ENCODE results near the gene BANF1. TPM values are rescaled to one million over a fixed set of nuclear protein-coding genes. Genes with fewer than 3 reads are reported as not detected.
A peak's percentile ranks its signal among the peaks of the same experiment; 100 is the strongest.

The BANF1 gene
- total RNA-seq, 1 donor from 2014 or later = 54.5 TPM

DNA sequence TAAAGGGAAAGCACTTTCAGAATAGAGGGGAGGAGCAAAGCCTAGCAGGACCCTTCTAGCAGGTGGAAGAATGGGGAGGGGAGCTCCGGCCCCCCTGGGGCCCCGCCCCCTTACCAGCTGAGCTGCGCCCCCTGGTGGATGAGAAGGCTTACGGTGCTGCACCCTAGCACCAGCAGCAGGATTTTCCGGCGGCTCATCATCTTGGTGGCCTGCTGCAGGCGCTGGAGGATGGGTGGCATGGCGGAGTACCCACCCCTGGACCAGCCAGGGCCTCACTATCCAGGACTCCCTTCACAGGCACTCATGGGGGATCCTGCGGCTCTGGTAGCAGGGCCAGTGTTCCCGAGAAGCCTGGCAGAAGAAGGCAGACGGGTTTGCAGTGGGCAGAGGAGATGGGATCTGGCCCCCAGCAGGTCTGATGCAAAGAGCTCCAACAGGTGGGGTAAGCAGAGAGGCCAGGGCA is 42.9 kb downstream of the BANF1 start:
- Histone ChIP-seq H3K36me3 (no peaks in the 10 kb centered on the region), H3K9me3 (no peaks in the 10 kb centered on the region), H3K27ac (no peak overlapping the region), H3K4me1 (peaks cover 4% of the 10 kb centered on the region), H3K27me3 (no peaks in the 10 kb centered on the region), H3K4me3 (no peak overlapping the region)
- intact Hi-C loops (cut with DNase I) = no loop called here
- TF ChIP-seq POLR2A (IDR thresholded peaks at IDR 0.05) = no peak
- TF ChIP-seq, protein P1, sequence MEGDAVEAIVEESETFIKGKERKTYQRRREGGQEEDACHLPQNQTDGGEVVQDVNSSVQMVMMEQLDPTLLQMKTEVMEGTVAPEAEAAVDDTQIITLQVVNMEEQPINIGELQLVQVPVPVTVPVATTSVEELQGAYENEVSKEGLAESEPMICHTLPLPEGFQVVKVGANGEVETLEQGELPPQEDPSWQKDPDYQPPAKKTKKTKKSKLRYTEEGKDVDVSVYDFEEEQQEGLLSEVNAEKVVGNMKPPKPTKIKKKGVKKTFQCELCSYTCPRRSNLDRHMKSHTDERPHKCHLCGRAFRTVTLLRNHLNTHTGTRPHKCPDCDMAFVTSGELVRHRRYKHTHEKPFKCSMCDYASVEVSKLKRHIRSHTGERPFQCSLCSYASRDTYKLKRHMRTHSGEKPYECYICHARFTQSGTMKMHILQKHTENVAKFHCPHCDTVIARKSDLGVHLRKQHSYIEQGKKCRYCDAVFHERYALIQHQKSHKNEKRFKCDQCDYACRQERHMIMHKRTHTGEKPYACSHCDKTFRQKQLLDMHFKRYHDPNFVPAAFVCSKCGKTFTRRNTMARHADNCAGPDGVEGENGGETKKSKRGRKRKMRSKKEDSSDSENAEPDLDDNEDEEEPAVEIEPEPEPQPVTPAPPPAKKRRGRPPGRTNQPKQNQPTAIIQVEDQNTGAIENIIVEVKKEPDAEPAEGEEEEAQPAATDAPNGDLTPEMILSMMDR (IDR thresholded peaks at IDR 0.05) = peak; percentile 51 to 76 (median 60)
- no peak for TF ChIP-seq POLR2AphosphoS5 (IDR thresholded peaks at IDR 0.05; ENCODE audit: insufficient read depth in 1 of 2, low read depth in 1 of 2)
- no peak for DNase-seq (ENCODE audit: extremely low spot score in 2 of 2)

DNA sequence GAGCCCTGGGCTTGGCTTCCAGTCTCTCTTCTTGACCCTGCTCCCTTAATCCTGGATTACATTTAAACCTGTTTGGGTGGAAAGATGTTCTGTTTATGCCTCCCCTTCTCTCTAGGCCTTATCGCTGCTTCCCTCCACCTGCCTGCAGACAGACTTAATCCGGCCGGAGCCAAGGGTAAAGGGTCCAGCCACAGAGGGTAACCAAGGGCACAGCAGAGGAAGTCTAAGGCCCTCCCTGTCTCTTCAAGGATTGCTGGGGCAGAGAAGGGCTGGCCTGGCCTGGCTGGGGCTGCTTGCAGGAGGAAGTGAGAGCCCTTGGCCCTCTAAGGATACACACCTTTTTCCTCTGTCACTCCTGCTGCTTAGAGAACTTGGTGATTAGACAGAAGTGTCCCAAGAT is 44.6 kb downstream of the BANF1 start:
- Histone ChIP-seq H3K9me3 (no peaks in the 10 kb centered on the region), H3K36me3 (no peaks in the 10 kb centered on the region), H3K27me3 (no peaks in the 10 kb centered on the region), H3K4me1 (peaks cover 16% of the 10 kb centered on the region), H3K27ac (no peak overlapping the region), H3K4me3 (no peak overlapping the region)
- intact Hi-C loops (cut with DNase I) = no loop called here
- TF ChIP-seq, protein P1 (IDR thresholded peaks at IDR 0.05) = no peak
- TF ChIP-seq POLR2AphosphoS5 (IDR thresholded peaks at IDR 0.05; ENCODE audit: insufficient read depth in 1 of 2, low read depth in 1 of 2) (no peak), POLR2A (IDR thresholded peaks at IDR 0.05) (no peak)
- DNase-seq (ENCODE audit: extremely low spot score in 2 of 2) = no peak

DNA sequence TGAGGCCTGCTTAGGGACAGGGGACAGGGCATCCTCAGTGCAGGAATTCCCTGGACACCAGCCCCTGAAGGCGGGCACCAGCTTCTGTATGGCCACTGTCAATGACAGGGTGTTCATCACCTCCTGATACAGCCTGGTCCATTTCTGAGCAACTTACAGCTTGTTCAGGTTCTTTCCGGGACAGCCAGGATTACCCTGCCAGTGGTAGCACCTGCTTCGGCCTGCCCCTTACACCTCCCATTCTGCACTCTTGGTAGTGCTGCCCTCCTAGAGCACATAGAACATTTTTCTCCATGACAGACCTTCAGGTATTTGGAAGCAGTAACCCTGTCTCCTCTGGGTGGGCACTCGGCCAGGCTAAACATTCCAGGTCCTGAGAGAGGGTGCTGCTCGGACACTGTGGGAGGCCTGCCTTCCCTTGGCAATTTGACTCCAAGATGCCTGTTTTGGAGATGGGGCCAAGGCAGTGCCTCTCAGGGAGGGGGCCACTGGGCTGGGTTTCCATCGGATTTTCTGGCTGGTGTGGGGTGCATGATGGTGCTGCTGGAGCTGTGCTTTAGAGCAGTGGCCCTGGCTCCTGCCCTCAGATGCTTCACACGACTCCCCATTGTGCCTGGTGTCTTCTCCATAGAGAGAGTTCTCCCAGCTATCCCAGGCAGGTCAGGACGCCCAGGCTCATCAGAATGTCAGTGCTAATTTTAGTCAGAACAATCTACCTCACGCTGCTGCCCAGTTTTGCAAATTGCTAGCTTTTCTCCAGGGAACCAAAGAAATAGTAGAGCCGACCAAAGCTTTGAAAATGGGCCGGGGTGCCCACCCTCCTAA is 45.5 kb downstream of the BANF1 start:
- Histone ChIP-seq H3K36me3 (no peaks in the 10 kb centered on the region), H3K4me3 (no peak overlapping the region), H3K27me3 (no peaks in the 10 kb centered on the region), H3K27ac (no peak overlapping the region), H3K9me3 (no peaks in the 10 kb centered on the region), H3K4me1 (peaks cover 19% of the 10 kb centered on the region)
- intact Hi-C loops (cut with DNase I) = no loop called here
- TF ChIP-seq POLR2A (IDR thresholded peaks at IDR 0.05) = no peak
- TF ChIP-seq, protein P1 (IDR thresholded peaks at IDR 0.05) = no peak
- no peak for TF ChIP-seq POLR2AphosphoS5 (IDR thresholded peaks at IDR 0.05; ENCODE audit: insufficient read depth in 1 of 2, low read depth in 1 of 2)
- no peak for DNase-seq (ENCODE audit: extremely low spot score in 2 of 2)

DNA sequence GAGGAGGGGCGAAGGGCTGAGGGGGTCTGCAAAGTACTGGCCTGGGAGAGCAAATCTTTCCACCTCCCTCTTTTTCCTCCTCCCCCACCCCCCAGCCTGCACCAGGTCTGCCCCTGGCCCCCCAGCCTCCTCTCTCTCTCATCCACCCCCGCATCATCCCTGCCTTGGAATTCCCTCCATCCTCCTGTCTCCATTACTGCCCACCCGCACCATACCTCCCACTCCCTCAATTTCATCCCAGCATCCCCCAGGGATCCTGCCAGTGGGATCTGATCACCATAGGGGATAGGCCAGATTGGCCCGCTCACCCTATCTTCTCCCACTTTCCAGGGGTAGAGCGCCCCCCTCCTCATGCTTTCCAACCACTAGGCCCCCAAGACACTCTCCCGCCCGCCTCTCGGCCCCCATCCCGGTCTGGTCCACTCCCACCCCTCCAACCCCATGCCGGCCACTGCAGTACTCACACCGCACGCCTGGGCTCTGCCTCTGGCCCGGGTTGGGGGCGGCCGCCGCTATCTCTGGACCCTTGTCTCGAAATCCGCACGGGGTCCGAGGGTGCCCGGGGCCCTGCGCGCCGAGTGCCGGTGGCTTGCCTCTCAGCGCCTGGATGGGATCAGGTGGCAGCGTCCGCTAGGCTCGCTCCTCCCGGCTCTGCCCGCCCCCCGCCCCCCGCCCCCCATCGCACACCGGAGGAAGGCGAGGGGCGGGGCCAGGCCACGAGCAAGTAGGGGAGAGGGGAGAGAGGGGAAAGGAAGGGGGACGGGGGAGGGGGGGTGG is 46.4 kb downstream of the BANF1 start, which contains the start of gene GAL3ST3:
TSS of gene GAL3ST3 (minus strand) at position 615 of the 777 bp plus-strand sequence. CDS start 3,746 bp downstream, outside the sequence.
- Histone ChIP-seq H3K27me3 (no peaks in the 10 kb centered on the region), H3K9me3 (no peaks in the 10 kb centered on the region), H3K4me1 (peaks cover 29% of the 10 kb centered on the region), H3K27ac (no peak within 1 kb of the TSS), H3K36me3 (no peaks in the 10 kb centered on the region), H3K4me3 (peak within 1 kb of the TSS; percentile 6 to 23)
- DNase-seq (ENCODE audit: extremely low spot score in 2 of 2) = no peak
- intact Hi-C loops (cut with DNase I) = no loop called here
- TF ChIP-seq POLR2A (IDR thresholded peaks at IDR 0.05) (no peak), POLR2AphosphoS5 (IDR thresholded peaks at IDR 0.05; ENCODE audit: insufficient read depth in 1 of 2, low read depth in 1 of 2) (no peak)
- TF ChIP-seq, protein P1 (IDR thresholded peaks at IDR 0.05) = no peak
